K562 (cell line): Measurements from ENCODE around the gene THAP12. TPM values are rescaled to one million over a fixed set of nuclear protein-coding genes. Genes with fewer than 3 reads are reported as not detected.

Experiments used
- ATAC-seq: fragments of 200-7000 bp; cut with Tn5 transposase; 3 replicates; pipeline ENCODE4 v1.9.1; 2020; ENCODE audit warnings: moderate library complexity
- BruUV-seq: library from RNA; stranded (reverse); fragments of 400-500 nt; replicated peaks from 2 replicates; lab custom pipeline; 2021; lab: Mats Ljungman, UMichigan
- CTCF ChIA-PET: fragments of 300-600 bp; formaldehyde crosslinking; extraction: SDS; loops from one replicate; lab custom pipeline; 2021; ENCODE audit warnings: low intra/inter-chr PET ratio; lab: Yijun Ruan, JAX
- POLR2A ChIA-PET: fragments of 300-600, 350-650 bp; sonication (Branson Sonifier 250); formaldehyde crosslinking; extraction: SDS; loops from one replicate; lab custom pipeline; 2021; ENCODE audit warnings: antibody characterized with exemption, inconsistent platforms; lab: Yijun Ruan, JAX
- DNase-seq, 4 experiments: peaks; one replicate each; pipeline versions ENCODE4 v3.0.0 to v3.0.0-alpha.2; 2011 to 2018; ENCODE audit warnings: low spot score in 3 of 4, mixed read lengths in 3 of 4; ENCODE audit errors: extremely low read depth in 1 of 4
- FAIRE-seq: peaks from 2 replicates; lab custom pipeline; 2011; peaks lifted over from hg19 to GRCh38; lab: Jason Lieb, UNC
- H2AFZ ChIP-seq: 2 replicates; pipeline ENCODE4 v1.6.0; 2011; ENCODE audit warnings: low read depth, low read length, control low read depth, inconsistent platforms
- H3K27ac ChIP-seq: fragments of 200-600 bp; 3 replicates; pipeline ENCODE4 v1.8.0; 2011; ENCODE audit warnings: low read depth, mild to moderate bottlenecking, control low read depth, inconsistent platforms, low read length, moderate library complexity, mixed read lengths; ENCODE audit errors: extremely low read depth
- H3K27me3 ChIP-seq, 2 experiments: fragments of 300-600 bp in 1 of 2; 2 replicates in 1 of 2; 3 replicates in 1 of 2; pipeline versions ENCODE4 v1.6.0 to v1.8.0; 2011; ENCODE audit warnings: inconsistent platforms in 2 of 2, low read length in 2 of 2, mild to moderate bottlenecking in 1 of 2, mixed read lengths in 1 of 2, moderate library complexity in 1 of 2; ENCODE audit not compliant: control insufficient read depth in 2 of 2, insufficient read depth in 2 of 2
- H3K36me3 ChIP-seq: fragments of 300-600 bp; 3 replicates; pipeline ENCODE4 v1.8.0; 2011; ENCODE audit warnings: mild to moderate bottlenecking, low read length, inconsistent platforms; ENCODE audit not compliant: control insufficient read depth, insufficient read depth
- H3K4me1 ChIP-seq, 2 experiments: fragments of 200-600 bp in 1 of 2; replicated peaks in 1 of 2; 2 replicates in 1 of 2; 3 replicates in 1 of 2; pipeline versions ENCODE4 v1.5.1 to v1.8.0; 2011; ENCODE audit warnings: inconsistent platforms in 2 of 2, low read length in 2 of 2, mild to moderate bottlenecking in 1 of 2, mixed read lengths in 1 of 2, moderate library complexity in 1 of 2; ENCODE audit not compliant: control insufficient read depth in 2 of 2, insufficient read depth in 2 of 2
- H3K4me2 ChIP-seq: 2 replicates; pipeline ENCODE4 v1.6.1; 2011; ENCODE audit warnings: low read length, control low read depth, inconsistent platforms, mixed read lengths; ENCODE audit not compliant: insufficient read depth
- H3K4me3 ChIP-seq: fragments of 200-600 bp; sonication (generic), shearing (Covaris generic); 2 replicates; pipeline ENCODE4 v1.5.1; 2016; ENCODE audit warnings: control low read depth, inconsistent platforms
- H3K79me2 ChIP-seq: fragments of 200-600 bp; 3 replicates; pipeline ENCODE4 v1.8.0; 2011; ENCODE audit warnings: low read length, inconsistent platforms; ENCODE audit not compliant: control insufficient read depth, insufficient read depth
- H3K9ac ChIP-seq, 2 experiments: 2 replicates each; pipeline versions ENCODE4 v1.6.0 to v1.6.1; 2011; ENCODE audit warnings: low read depth in 2 of 2, low read length in 2 of 2, control low read depth in 1 of 2, inconsistent platforms in 1 of 2, mild to moderate bottlenecking in 1 of 2, mixed read lengths in 1 of 2; ENCODE audit not compliant: insufficient read depth in 1 of 2
- H3K9me1 ChIP-seq: one replicate; pipeline ENCODE4 v1.6.0; 2011; ENCODE audit warnings: inconsistent platforms, mild to moderate bottlenecking, low read length, moderate library complexity; ENCODE audit not compliant: control insufficient read depth, insufficient read depth
- H3K9me3 ChIP-seq: replicated peaks from 2 replicates; pipeline ENCODE4 v1.5.1; 2011; ENCODE audit warnings: low read depth, low read length, inconsistent platforms; ENCODE audit not compliant: control insufficient read depth, insufficient read depth
- H4K20me1 ChIP-seq: replicated peaks from 2 replicates; pipeline ENCODE4 v1.6.1; 2011; ENCODE audit warnings: low read length, inconsistent platforms, mixed read lengths; ENCODE audit not compliant: control insufficient read depth, insufficient read depth
- BMI1 ChIP-seq: fragments of 150-350 bp; IDR thresholded peaks from 2 replicates; pipeline ENCODE4 v1.6.1; 2014; ENCODE audit warnings: low read length
- ESRRA ChIP-seq: fragments of 450-650 bp; IDR thresholded peaks from 2 replicates; pipeline ENCODE4 v1.6.1; 2014; ENCODE audit warnings: low read depth, mild to moderate bottlenecking, moderate library complexity, borderline replicate concordance
- GTF2A2 ChIP-seq: IDR thresholded peaks from 2 replicates; pipeline ENCODE4 v1.6.1; 2016; ENCODE audit warnings: mild to moderate bottlenecking, missing genetic modification characterization, missing compliant biosample characterization
- GTF2F1 ChIP-seq: IDR thresholded peaks from 2 replicates; pipeline ENCODE4 v1.6.1; 2011; ENCODE audit warnings: low read depth, low read length, improper control_type of control experiment
- JUN ChIP-seq, 2 experiments: sonication (generic) in 1 of 2; formaldehyde crosslinking in 1 of 2; IDR thresholded peaks; 2 replicates each; pipeline versions ENCODE4 v1.6.1 to v1.8.0; 2012 to 2022; ENCODE audit warnings: borderline replicate concordance in 2 of 2, mild to moderate bottlenecking in 2 of 2, improper control_type of control experiment in 1 of 2, low read depth in 1 of 2, low read length in 1 of 2, missing genetic modification reagents in 1 of 2
- NBN ChIP-seq: fragments of 450-650 bp; IDR thresholded peaks from 2 replicates; pipeline ENCODE4 v1.6.1; 2016; ENCODE audit warnings: low read depth, mild to moderate bottlenecking
- NCOR1 ChIP-seq: fragments of 450-650 bp; IDR thresholded peaks from 2 replicates; pipeline ENCODE4 v1.6.1; 2016; ENCODE audit warnings: mild to moderate bottlenecking, moderate library complexity
- PHTF2 ChIP-seq: fragments of 250-450 bp; sonication (Bioruptor Pico); IDR thresholded peaks from 2 replicates; pipeline ENCODE4 v1.5.0; 2021; ENCODE audit warnings: mild to moderate bottlenecking
- PML ChIP-seq: IDR thresholded peaks from 2 replicates; pipeline ENCODE4 v1.6.1; 2012; ENCODE audit warnings: low read length, inconsistent platforms
- RBM34 ChIP-seq: fragments of 200-400 bp; formaldehyde crosslinking; IDR thresholded peaks from 2 replicates; pipeline ENCODE4 v1.6.1; 2018; ENCODE audit warnings: low read length, borderline replicate concordance; ENCODE audit not compliant: insufficient read depth
- SREBF1 ChIP-seq: fragments of 150-350 bp; IDR thresholded peaks from 2 replicates; pipeline ENCODE4 v1.6.1; 2014; ENCODE audit warnings: antibody characterized with exemption, low read depth, low read length, borderline replicate concordance
- WHSC1 ChIP-seq: IDR thresholded peaks from one replicate; pipeline ENCODE4 v1.6.1; 2012; ENCODE audit warnings: low read length, control low read depth, inconsistent platforms
- ZC3H4 ChIP-seq: sonication (generic); formaldehyde crosslinking; IDR thresholded peaks from 2 replicates; pipeline ENCODE4 v1.9.0; 2021; ENCODE audit warnings: missing genetic modification reagents, borderline replicate concordance
- ZNF311 ChIP-seq: fragments of 250-450 bp; sonication (Bioruptor Pico); IDR thresholded peaks from 2 replicates; pipeline ENCODE4 v1.4.0; 2020; ENCODE audit warnings: mild to moderate bottlenecking, moderate library complexity
- WGBS: fragments of 100-300 bp; shearing (Covaris generic); methylation state at CpG from one replicate; pipeline ENCODE4 v1.1.6; 2016; ENCODE audit warnings: low coverage, mixed read lengths; ENCODE audit not compliant: insufficient coverage; ENCODE audit errors: missing lambda C conversion rate; 5-methylcytosine and 5-hydroxymethylcytosine counted together
- in situ Hi-C: fragments of 300-500 bp; cut with MboI; formaldehyde crosslinking; loops from 4 replicates; pipeline ENCODE4 v1.15.0; 2018; ENCODE audit warnings: inconsistent platforms, mixed read lengths
- intact Hi-C: fragments of 100-400 bp; cut with micrococcal nuclease; formaldehyde crosslinking; loops from 2 replicates; pipeline ENCODE4 v1.14.2; 2022
- polyA plus RNA-seq, 8 experiments: library from polyadenylated mRNA; depleted of rRNA in 4 of 8; stranded (reverse) in 5 of 8; unstranded in 3 of 8; fragments of >200 nt; fragmentation: Nextera tagmentation in 2 of 8; fragmentation: Illumina TruSeq in 1 of 8; extraction: Ambion mirVana in 2 of 8; extraction: Trizol in 1 of 8; gene quantifications; 2 replicates each; pipeline versions ENCODE4 v1.2.1 to v1.2.3, GENCODE V29; 2011 to 2014; ENCODE audit warnings: inconsistent platforms in 1 of 8, missing spikeins in 1 of 8
- total RNA-seq, 7 experiments: library from RNA; depleted of rRNA in 6 of 7; stranded (reverse); fragments of >200 nt in 6 of 7; fragmentation: Illumina TruSeq in 2 of 7; extraction: Trizol in 2 of 7; gene quantifications; 2 replicates each; pipeline versions ENCODE4 v1.2.1 to v1.2.3, GENCODE V29; 2011 to 2021; ENCODE audit warnings: low replicate concordance in 1 of 7
- TF ChIP-seq, protein P1 (sequence below): fragments of 450-650 bp; IDR thresholded peaks from 2 replicates; pipeline ENCODE4 v1.7.0; 2016; ENCODE audit warnings: borderline replicate concordance

THAP12 gene
- total and polyA plus RNA-seq, 9 of the 15 experiments (the other 6 are each of a cell fraction or from before 2014, with no cell fraction given): 28.1 to 103 (median 57.8) TPM

DNA sequence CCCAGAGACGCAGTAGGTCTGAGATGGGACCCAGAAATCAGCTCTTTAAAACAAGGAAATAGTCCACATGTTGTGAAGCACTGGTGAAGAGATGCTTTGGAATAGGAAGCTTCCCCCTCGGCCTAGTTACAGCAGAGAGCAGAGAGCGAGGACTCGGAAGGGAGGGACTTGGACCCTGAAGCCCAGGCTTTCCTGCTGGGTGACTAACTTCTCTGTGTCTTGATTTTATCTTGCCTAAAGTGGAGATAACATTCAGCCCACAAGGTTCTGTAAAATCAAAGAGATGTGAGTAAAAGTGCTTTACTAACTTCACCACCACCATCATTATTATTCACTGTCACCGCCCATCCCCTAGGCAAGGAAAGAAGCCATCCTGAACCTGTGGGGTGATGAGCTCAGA, 58.4 kb downstream of the THAP12 start:
- no peak for FAIRE-seq
- BruUV-seq: no TSS peak

More for the DNA sequence above, 58.4 kb downstream of the THAP12 start:
- Histone ChIP-seq H3K9me1 (peaks cover 4% of the 10 kb centered on the region), H3K4me2 (no peak overlapping the region)
- DNase-seq (no peak), ATAC-seq (no peak)
- CTCF ChIA-PET: no interaction called here
- no peak for TF ChIP-seq WHSC1
- no peak for TF ChIP-seq GTF2F1
- TF ChIP-seq BMI1: no peak
- TF ChIP-seq SREBF1: no peak
- no peak for TF ChIP-seq ESRRA
- no peak for TF ChIP-seq NBN
- no peak for TF ChIP-seq GTF2A2 (tag)
- no peak for TF ChIP-seq RBM34
- no peak for TF ChIP-seq NCOR1
- no peak for TF ChIP-seq PHTF2 (CRISPR knock-in tag)
- no peak for TF ChIP-seq PML
- TF ChIP-seq ZNF311 (CRISPR knock-in tag): no peak
- no peak for TF ChIP-seq ZC3H4 (CRISPR knock-in tag)
- TF ChIP-seq JUN (IDR thresholded peaks at IDR 0.05; ENCODE audit: borderline replicate concordance, low read depth, low read length): no peak
- TF ChIP-seq JUN (CRISPR knock-in tag; IDR thresholded peaks at IDR 0.05; ENCODE audit: borderline replicate concordance): no peak
- TF ChIP-seq, protein P1, sequence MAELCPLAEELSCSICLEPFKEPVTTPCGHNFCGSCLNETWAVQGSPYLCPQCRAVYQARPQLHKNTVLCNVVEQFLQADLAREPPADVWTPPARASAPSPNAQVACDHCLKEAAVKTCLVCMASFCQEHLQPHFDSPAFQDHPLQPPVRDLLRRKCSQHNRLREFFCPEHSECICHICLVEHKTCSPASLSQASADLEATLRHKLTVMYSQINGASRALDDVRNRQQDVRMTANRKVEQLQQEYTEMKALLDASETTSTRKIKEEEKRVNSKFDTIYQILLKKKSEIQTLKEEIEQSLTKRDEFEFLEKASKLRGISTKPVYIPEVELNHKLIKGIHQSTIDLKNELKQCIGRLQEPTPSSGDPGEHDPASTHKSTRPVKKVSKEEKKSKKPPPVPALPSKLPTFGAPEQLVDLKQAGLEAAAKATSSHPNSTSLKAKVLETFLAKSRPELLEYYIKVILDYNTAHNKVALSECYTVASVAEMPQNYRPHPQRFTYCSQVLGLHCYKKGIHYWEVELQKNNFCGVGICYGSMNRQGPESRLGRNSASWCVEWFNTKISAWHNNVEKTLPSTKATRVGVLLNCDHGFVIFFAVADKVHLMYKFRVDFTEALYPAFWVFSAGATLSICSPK: no peak
- TF ChIP-seq, all 486 proteins: peak for 0
- H3K9ac ChIP-seq: no peak overlapping the region
- no peak overlapping the region for H3K27ac ChIP-seq
- peaks cover 0 to 5% of the 10 kb centered on the region in 2 experiments; a peak in 2 of 5 replicates for H3K27me3 ChIP-seq
- peaks cover 10 to 18% of the 10 kb centered on the region in 2 experiments; a peak in 4 of 5 replicates for H3K4me1 ChIP-seq
- H4K20me1 ChIP-seq: no peaks in the 10 kb centered on the region
- WGBS: 77% methylated on average over 5 of the region's 5 CpGs
- no peak overlapping the region for H3K4me3 ChIP-seq
- H3K79me2 ChIP-seq: no peaks in the 10 kb centered on the region
- intact Hi-C loops (loop anchor here (10.0 kb wide), 1 partner anchor 352 kb away; the partner anchor contains the start of gene LRRC32), in situ Hi-C loops (no loop called here)
- no peaks in the 10 kb centered on the region for H3K9me3 ChIP-seq
- no peaks in the 10 kb centered on the region for H3K36me3 ChIP-seq
- POLR2A ChIA-PET: interaction anchor here (0.8 kb wide), 1 partner anchor 872 kb away, joined by 4 read pairs; no protein-coding TSS in a partner anchor
- H2AFZ ChIP-seq: peak overlapping the region; percentile 17; the same call in 1 of the 2 replicates
